HTERT RPE-1 (cell line): Measurements from ENCODE around the gene TXLNG.
"Not testable (repeated sequence)": the region's sequence is repeated elsewhere in the genome, so short reads cannot be mapped to it uniquely, and the experiment has no call there.

Experiments used
- in situ Hi-C: fragments of 300-500 bp; cut with MboI; formaldehyde crosslinking; loops from 4 replicates; pipeline ENCODE4 v1.14.3; 2020; ENCODE audit warnings: low sequenced_read_pairs

TXLNG gene

GRCh38 chrX:16786139-16786790 lies at the start of gene TXLNG:
TSS of gene TXLNG (plus strand) at chrX:16786466. CDS start at chrX:16786488, 22 bp downstream.
- in situ Hi-C loops: no loop called here

- in situ Hi-C loops: no loop called here
Measured at GRCh38 chrX:16737024-16737423, 49.2 kb upstream of the TXLNG start.

- in situ Hi-C loops: no loop called here
Measured at GRCh38 chrX:16739574-16739973, 46.7 kb upstream of the TXLNG start.

GRCh38 chrX:16743604-16744325 lies 42.5 kb upstream of the TXLNG start:
- in situ Hi-C loops: no loop called here

- in situ Hi-C loops: no loop called here
Measured at GRCh38 chrX:16745102-16745501, 41.2 kb upstream of the TXLNG start.

GRCh38 chrX:16745659-16746058 lies 40.6 kb upstream of the TXLNG start:
- in situ Hi-C loops: no loop called here

- in situ Hi-C loops: no loop called here
Measured at GRCh38 chrX:16748425-16748824, 37.8 kb upstream of the TXLNG start.

GRCh38 chrX:16750136-16750535 lies 36.1 kb upstream of the TXLNG start:
- in situ Hi-C loops: no loop called here

GRCh38 chrX:16754019-16754418 lies 32.2 kb upstream of the TXLNG start:
- in situ Hi-C loops: no loop called here

GRCh38 chrX:16756724-16757123 lies 29.5 kb upstream of the TXLNG start:
- in situ Hi-C loops: no loop called here

- in situ Hi-C loops: not testable (repeated sequence)
Measured at GRCh38 chrX:16761500-16761899, 24.8 kb upstream of the TXLNG start.

- in situ Hi-C loops: no loop called here
Measured at GRCh38 chrX:16762579-16762978, 23.7 kb upstream of the TXLNG start.

GRCh38 chrX:16765594-16765993 lies 20.7 kb upstream of the TXLNG start:
- in situ Hi-C loops: no loop called here

- in situ Hi-C loops: no loop called here
Measured at GRCh38 chrX:16770970-16771482, 15.2 kb upstream of the TXLNG start.

GRCh38 chrX:16771483-16772398 lies 14.5 kb upstream of the TXLNG start:
- in situ Hi-C loops: no loop called here

- in situ Hi-C loops: no loop called here
Measured at GRCh38 chrX:16772460-16772859, 13.8 kb upstream of the TXLNG start.

GRCh38 chrX:16774746-16775145 lies 11.5 kb upstream of the TXLNG start:
- in situ Hi-C loops: no loop called here

GRCh38 chrX:16778545-16778944 lies 7.7 kb upstream of the TXLNG start:
- in situ Hi-C loops: no loop called here

- in situ Hi-C loops: no loop called here
Measured at GRCh38 chrX:16778993-16779392, 7.3 kb upstream of the TXLNG start.

- in situ Hi-C loops: not testable (repeated sequence)
Measured at GRCh38 chrX:16779815-16780214, 6.5 kb upstream of the TXLNG start.

GRCh38 chrX:16783452-16783851 lies 2.8 kb upstream of the TXLNG start:
- in situ Hi-C loops: no loop called here
